ENCODE results near the gene OR52E8.

GRCh38 chr11:5837695-5838094 is 19.8 kb downstream of the OR52E8 start:
- TF ChIP-seq POLR2A (IDR thresholded peaks at IDR 0.05) (no peak), CTCF (IDR thresholded peaks at IDR 0.05) (no peak)

All from gastroesophageal sphincter (tissue), 3 donors.